ENCODE measurements around the gene LNX2.

DNA sequence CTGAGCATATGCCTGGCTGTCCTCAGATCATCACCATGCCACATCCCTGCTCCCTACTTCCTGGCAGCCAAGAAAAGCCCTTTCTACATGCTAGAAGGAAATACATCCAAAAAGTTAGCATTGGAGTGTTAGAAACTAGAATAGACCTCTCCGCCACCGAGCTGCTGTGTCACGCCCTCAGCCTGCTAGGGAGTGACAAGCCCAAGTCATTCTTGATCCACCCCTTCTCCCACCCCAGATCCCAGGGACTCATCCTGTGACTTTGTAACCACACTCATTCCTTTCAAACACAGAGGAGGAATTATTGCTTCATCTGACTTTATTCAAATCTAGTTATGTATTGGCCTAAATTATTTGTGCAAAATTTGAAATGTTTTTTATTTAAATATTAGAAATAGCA lies 46.6 kb upstream of the LNX2 start:
- TF ChIP-seq TAF1 (IDR thresholded peaks at IDR 0.05; ENCODE audit: borderline replicate concordance, insufficient read depth, low read length) (no peak), POLR2AphosphoS5 (IDR thresholded peaks at IDR 0.05; ENCODE audit: low read depth, low read length) (no peak)
- TF ChIP-seq, protein P1, sequence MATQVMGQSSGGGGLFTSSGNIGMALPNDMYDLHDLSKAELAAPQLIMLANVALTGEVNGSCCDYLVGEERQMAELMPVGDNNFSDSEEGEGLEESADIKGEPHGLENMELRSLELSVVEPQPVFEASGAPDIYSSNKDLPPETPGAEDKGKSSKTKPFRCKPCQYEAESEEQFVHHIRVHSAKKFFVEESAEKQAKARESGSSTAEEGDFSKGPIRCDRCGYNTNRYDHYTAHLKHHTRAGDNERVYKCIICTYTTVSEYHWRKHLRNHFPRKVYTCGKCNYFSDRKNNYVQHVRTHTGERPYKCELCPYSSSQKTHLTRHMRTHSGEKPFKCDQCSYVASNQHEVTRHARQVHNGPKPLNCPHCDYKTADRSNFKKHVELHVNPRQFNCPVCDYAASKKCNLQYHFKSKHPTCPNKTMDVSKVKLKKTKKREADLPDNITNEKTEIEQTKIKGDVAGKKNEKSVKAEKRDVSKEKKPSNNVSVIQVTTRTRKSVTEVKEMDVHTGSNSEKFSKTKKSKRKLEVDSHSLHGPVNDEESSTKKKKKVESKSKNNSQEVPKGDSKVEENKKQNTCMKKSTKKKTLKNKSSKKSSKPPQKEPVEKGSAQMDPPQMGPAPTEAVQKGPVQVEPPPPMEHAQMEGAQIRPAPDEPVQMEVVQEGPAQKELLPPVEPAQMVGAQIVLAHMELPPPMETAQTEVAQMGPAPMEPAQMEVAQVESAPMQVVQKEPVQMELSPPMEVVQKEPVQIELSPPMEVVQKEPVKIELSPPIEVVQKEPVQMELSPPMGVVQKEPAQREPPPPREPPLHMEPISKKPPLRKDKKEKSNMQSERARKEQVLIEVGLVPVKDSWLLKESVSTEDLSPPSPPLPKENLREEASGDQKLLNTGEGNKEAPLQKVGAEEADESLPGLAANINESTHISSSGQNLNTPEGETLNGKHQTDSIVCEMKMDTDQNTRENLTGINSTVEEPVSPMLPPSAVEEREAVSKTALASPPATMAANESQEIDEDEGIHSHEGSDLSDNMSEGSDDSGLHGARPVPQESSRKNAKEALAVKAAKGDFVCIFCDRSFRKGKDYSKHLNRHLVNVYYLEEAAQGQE (IDR thresholded peaks at IDR 0.05; ENCODE audit: insufficient read depth in 1 of 2, low read depth in 2 of 2, low read length in 2 of 2): no peak
